Measurements from ENCODE around the gene RBBP9. TPM values are rescaled to one million over a fixed set of nuclear protein-coding genes. Genes with fewer than 3 reads are reported as not detected.

Gene RBBP9
- total RNA-seq, 2 donors from 2014 or later: 7.5 to 10.5 TPM

GRCh38 chr20:18477821-18478220, 19.2 kb downstream of the RBBP9 start:
- Mint-ChIP-seq H3K4me1 (ENCODE audit: low read depth in 2 of 2) (no peaks in the 10 kb centered on the region), H3K27ac (no peak overlapping the region), H3K36me3 (peaks cover 19% of the 10 kb centered on the region), H3K4me3 (no peak overlapping the region), H3K9me3 (no peaks in the 10 kb centered on the region), H3K27me3 (no peaks in the 10 kb centered on the region)
- ATAC-seq (no peak), DNase-seq (ENCODE audit: low spot score) (no peak)

GRCh38 chr20:18477218-18477617, 19.8 kb downstream of the RBBP9 start:
- no peaks in the 10 kb centered on the region for H3K4me1 Mint-ChIP-seq (ENCODE audit: low read depth in 2 of 2)
- no peak overlapping the region for H3K27ac Mint-ChIP-seq
- H3K9me3 Mint-ChIP-seq: no peaks in the 10 kb centered on the region
- H3K36me3 Mint-ChIP-seq: peaks cover 15% of the 10 kb centered on the region
- no peak for DNase-seq (ENCODE audit: low spot score)
- ATAC-seq: no peak
- no peak overlapping the region for H3K4me3 Mint-ChIP-seq
- no peaks in the 10 kb centered on the region for H3K27me3 Mint-ChIP-seq

- H3K4me3 Mint-ChIP-seq: peak within 1 kb of the TSS; percentile 94
- peaks cover 8 to 12% of the 10 kb centered on the region in 2 donors for H3K4me1 Mint-ChIP-seq (ENCODE audit: low read depth in 2 of 2)
- DNase-seq (ENCODE audit: low spot score) (peak; percentile 94), ATAC-seq (peak; percentile 99)
- no peaks in the 10 kb centered on the region for H3K36me3 Mint-ChIP-seq
- H3K27ac Mint-ChIP-seq: peak within 1 kb of the TSS; percentile 91 to 97
- H3K9me3 Mint-ChIP-seq: no peaks in the 10 kb centered on the region
- H3K27me3 Mint-ChIP-seq: no peaks in the 10 kb centered on the region
Observed at GRCh38 chr20:18466894-18467730, 29.9 kb downstream of the RBBP9 start, which contains the start of the genes DZANK1 and POLR3F. TSS of gene DZANK1 (minus strand) at chr20:18467030. CDS start at chr20:18465358, 1,672 bp downstream. TSS of gene POLR3F (plus strand) at chr20:18467390. CDS start at chr20:18467507, 117 bp downstream.

GRCh38 chr20:18466574-18466893, 30.5 kb downstream of the RBBP9 start:
- Mint-ChIP-seq H3K36me3 (no peaks in the 10 kb centered on the region), H3K4me1 (ENCODE audit: low read depth in 2 of 2) (peaks cover 8 to 12% of the 10 kb centered on the region in 2 donors), H3K9me3 (no peaks in the 10 kb centered on the region), H3K27me3 (no peaks in the 10 kb centered on the region), H3K27ac (peak overlapping the region; percentile 91 to 97), H3K4me3 (peak overlapping the region; percentile 94)
- ATAC-seq (peak; percentile 49 to 61), DNase-seq (ENCODE audit: low spot score) (no peak)

- peak overlapping the region in 1 of 2 donors; percentile 97 for H3K27ac Mint-ChIP-seq
- H3K9me3 Mint-ChIP-seq: no peaks in the 10 kb centered on the region
- H3K27me3 Mint-ChIP-seq: no peaks in the 10 kb centered on the region
- H3K4me3 Mint-ChIP-seq: peak overlapping the region; percentile 94
- no peak for ATAC-seq
- H3K36me3 Mint-ChIP-seq: no peaks in the 10 kb centered on the region
- DNase-seq (ENCODE audit: low spot score): no peak
- H3K4me1 Mint-ChIP-seq (ENCODE audit: low read depth in 2 of 2): peaks cover 8 to 12% of the 10 kb centered on the region in 2 donors
Observed at GRCh38 chr20:18465536-18466200, 31.4 kb downstream of the RBBP9 start.

GRCh38 chr20:18456600-18456999, 40.4 kb downstream of the RBBP9 start:
- Mint-ChIP-seq H3K27me3 (no peaks in the 10 kb centered on the region), H3K4me3 (no peak overlapping the region), H3K36me3 (no peaks in the 10 kb centered on the region), H3K9me3 (no peaks in the 10 kb centered on the region), H3K27ac (no peak overlapping the region), H3K4me1 (ENCODE audit: low read depth in 2 of 2) (no peaks in the 10 kb centered on the region)
- ATAC-seq (no peak), DNase-seq (ENCODE audit: low spot score) (no peak)

- DNase-seq (ENCODE audit: low spot score): no peak
- H3K27ac Mint-ChIP-seq: no peak overlapping the region
Observed at GRCh38 chr20:18443886-18444285, 53.1 kb downstream of the RBBP9 start.

GRCh38 chr20:18440403-18440802, 56.6 kb downstream of the RBBP9 start:
- Mint-ChIP-seq H3K36me3 (no peaks in the 10 kb centered on the region), H3K4me3 (no peak overlapping the region), H3K27ac (no peak overlapping the region), H3K27me3 (no peaks in the 10 kb centered on the region), H3K9me3 (no peaks in the 10 kb centered on the region), H3K4me1 (ENCODE audit: low read depth in 2 of 2) (peaks cover 6 to 7% of the 10 kb centered on the region in 2 donors)
- ATAC-seq (no peak), DNase-seq (ENCODE audit: low spot score) (no peak)

More at GRCh38 chr20:18443886-18444285, 53.1 kb downstream of the RBBP9 start:
- Mint-ChIP-seq H3K36me3 (peaks cover 4% of the 10 kb centered on the region), H3K27me3 (no peaks in the 10 kb centered on the region), H3K9me3 (no peaks in the 10 kb centered on the region), H3K4me3 (no peak overlapping the region), H3K4me1 (ENCODE audit: low read depth in 2 of 2) (no peaks in the 10 kb centered on the region)
- ATAC-seq: no peak

GRCh38 chr20:18436847-18437246, 60.2 kb downstream of the RBBP9 start:
- no peak for ATAC-seq
- Mint-ChIP-seq H3K27ac (peak overlapping the region; percentile 4 to 14), H3K36me3 (no peaks in the 10 kb centered on the region)

More at GRCh38 chr20:18436847-18437246, 60.2 kb downstream of the RBBP9 start:
- H3K4me3 Mint-ChIP-seq: peak overlapping the region; percentile 7
- no peak for DNase-seq (ENCODE audit: low spot score)
- no peaks in the 10 kb centered on the region for H3K9me3 Mint-ChIP-seq
- no peaks in the 10 kb centered on the region for H3K27me3 Mint-ChIP-seq
- H3K4me1 Mint-ChIP-seq (ENCODE audit: low read depth in 2 of 2): peaks cover 11 to 15% of the 10 kb centered on the region in 2 donors

Other genes with a start within 250 kb of the RBBP9 start
- 10 to 100 TPM in 1 of 2 donors, 1 to 10 TPM in 1; 6.6 to 11.2 TPM for gene ZNF133, start 208.7 kb downstream of the RBBP9 start, total RNA-seq
- 1 to 10 TPM; 2.2 to 6.5 TPM for gene DZANK1, start 30.2 kb downstream of the RBBP9 start, total RNA-seq
- gene POLR3F, start 29.8 kb downstream of the RBBP9 start, total RNA-seq: 10 to 100 TPM; 12.7 to 15.2 TPM
- 100 to 1,000 TPM; 123 to 172 TPM for gene SEC23B, start 10.7 kb upstream of the RBBP9 start, total RNA-seq
- gene SMIM26, start 70.2 kb upstream of the RBBP9 start, total RNA-seq: 10 to 100 TPM; 41.8 to 44.4 TPM
- gene DTD1, start 90.8 kb upstream of the RBBP9 start, total RNA-seq: 10 to 100 TPM; 46.1 to 49.8 TPM

Data from natural killer cell treated with Interleukin-12 subunit alpha and Interleukin-12 subunit beta and Interleukin-15 and Interleukin-18, amount 100 ng/mL, for 72 hours (primary cell).